ENCODE results near the gene PAX1.

DNA sequence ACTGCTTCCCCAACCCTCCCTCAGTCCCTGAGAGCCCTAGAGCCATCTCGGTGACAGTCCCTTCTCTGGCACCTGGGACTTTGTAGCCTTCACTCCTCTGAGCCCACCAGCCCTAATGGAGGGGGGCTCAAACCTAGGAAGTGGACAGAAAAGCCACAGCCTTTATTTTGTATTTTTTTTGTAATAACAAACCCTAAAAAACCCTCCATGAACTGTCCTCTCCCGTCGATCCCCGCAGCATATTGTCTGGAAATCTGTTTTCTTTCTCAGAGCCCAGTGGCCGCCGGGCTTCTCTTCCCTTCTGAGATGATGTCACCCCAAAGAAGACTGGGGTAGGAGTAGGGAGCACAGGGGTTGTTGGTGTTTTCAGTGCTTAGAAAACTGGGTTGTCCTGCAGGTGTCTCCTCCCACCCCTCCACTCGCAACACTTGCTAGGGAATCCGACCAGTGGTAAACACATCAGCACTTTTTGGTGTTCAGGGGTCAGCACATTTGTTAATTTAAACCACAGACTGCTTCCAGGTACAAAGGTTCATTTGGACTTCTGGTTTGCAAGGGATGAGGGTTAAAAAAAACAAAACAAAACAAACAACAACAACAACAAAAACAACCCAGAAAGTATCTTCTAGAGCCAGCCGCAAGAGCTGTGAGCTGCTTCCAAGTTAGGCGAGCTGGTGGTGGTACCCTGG lies 9.9 kb downstream of the PAX1 start:
- no peak for TF ChIP-seq POLR2A (IDR thresholded peaks at IDR 0.05)
- TF ChIP-seq, protein P1, sequence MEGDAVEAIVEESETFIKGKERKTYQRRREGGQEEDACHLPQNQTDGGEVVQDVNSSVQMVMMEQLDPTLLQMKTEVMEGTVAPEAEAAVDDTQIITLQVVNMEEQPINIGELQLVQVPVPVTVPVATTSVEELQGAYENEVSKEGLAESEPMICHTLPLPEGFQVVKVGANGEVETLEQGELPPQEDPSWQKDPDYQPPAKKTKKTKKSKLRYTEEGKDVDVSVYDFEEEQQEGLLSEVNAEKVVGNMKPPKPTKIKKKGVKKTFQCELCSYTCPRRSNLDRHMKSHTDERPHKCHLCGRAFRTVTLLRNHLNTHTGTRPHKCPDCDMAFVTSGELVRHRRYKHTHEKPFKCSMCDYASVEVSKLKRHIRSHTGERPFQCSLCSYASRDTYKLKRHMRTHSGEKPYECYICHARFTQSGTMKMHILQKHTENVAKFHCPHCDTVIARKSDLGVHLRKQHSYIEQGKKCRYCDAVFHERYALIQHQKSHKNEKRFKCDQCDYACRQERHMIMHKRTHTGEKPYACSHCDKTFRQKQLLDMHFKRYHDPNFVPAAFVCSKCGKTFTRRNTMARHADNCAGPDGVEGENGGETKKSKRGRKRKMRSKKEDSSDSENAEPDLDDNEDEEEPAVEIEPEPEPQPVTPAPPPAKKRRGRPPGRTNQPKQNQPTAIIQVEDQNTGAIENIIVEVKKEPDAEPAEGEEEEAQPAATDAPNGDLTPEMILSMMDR (IDR thresholded peaks at IDR 0.05) = no peak
